A673 (cell line): Measurements from ENCODE around the gene RNU5D-1.

Source experiments
- CTCF ChIP-seq: fragments of 300-800, 200-600 bp; sonication (generic); conservative IDR thresholded peaks from 2 replicates; pipeline ENCODE4 v1.5.1; 2017; ENCODE audit warnings: low read depth, mild to moderate bottlenecking, antibody characterized with exemption, low read length, moderate library complexity, mixed read lengths
- EZH2 ChIP-seq: fragments of 200-600 bp; sonication (generic); IDR thresholded peaks from 2 replicates; pipeline ENCODE4 v1.6.1; 2017; ENCODE audit warnings: borderline replicate concordance, low read depth, mild to moderate bottlenecking, mixed read lengths, antibody characterized with exemption, low read length; ENCODE audit not compliant: poor library complexity, severe bottlenecking

GRCh38 chr1:44775078-44775929 is 44.3 kb upstream of the RNU5D-1 start, which contains the start of gene RPS8:
- TF ChIP-seq CTCF (no peak), EZH2 (no peak)
